Measurements from ENCODE around the gene FBXW11.

DNA sequence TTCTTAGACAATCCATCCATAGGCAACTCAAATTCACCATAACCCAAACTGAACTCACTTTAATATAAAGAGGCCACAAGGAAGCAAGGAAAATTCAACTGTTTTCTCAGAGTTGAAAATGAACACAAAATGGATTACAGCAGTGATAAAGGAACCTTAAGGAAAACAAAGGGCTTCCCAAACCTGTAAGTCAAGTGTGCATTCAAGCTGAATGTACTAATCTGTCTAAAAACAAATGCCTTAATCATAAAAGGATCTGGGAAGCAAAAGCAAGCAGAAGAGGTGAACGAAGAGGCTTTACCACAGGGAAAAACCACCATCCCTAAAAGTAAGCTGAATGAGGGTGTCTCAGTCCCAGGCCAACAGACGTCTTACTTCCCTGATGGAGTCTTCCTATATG, 13.6 kb downstream of the FBXW11 start:
- TF ChIP-seq, protein P1, sequence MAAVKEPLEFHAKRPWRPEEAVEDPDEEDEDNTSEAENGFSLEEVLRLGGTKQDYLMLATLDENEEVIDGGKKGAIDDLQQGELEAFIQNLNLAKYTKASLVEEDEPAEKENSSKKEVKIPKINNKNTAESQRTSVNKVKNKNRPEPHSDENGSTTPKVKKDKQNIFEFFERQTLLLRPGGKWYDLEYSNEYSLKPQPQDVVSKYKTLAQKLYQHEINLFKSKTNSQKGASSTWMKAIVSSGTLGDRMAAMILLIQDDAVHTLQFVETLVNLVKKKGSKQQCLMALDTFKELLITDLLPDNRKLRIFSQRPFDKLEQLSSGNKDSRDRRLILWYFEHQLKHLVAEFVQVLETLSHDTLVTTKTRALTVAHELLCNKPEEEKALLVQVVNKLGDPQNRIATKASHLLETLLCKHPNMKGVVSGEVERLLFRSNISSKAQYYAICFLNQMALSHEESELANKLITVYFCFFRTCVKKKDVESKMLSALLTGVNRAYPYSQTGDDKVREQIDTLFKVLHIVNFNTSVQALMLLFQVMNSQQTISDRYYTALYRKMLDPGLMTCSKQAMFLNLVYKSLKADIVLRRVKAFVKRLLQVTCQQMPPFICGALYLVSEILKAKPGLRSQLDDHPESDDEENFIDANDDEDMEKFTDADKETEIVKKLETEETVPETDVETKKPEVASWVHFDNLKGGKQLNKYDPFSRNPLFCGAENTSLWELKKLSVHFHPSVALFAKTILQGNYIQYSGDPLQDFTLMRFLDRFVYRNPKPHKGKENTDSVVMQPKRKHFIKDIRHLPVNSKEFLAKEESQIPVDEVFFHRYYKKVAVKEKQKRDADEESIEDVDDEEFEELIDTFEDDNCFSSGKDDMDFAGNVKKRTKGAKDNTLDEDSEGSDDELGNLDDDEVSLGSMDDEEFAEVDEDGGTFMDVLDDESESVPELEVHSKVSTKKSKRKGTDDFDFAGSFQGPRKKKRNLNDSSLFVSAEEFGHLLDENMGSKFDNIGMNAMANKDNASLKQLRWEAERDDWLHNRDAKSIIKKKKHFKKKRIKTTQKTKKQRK (IDR thresholded peaks at IDR 0.05; ENCODE audit: low read depth, low read length): no peak
- TF ChIP-seq NFYA (IDR thresholded peaks at IDR 0.05; ENCODE audit: borderline replicate concordance, low read depth, low read length) (no peak), NFYB (IDR thresholded peaks at IDR 0.05; ENCODE audit: insufficient read depth, low read depth, low read length) (no peak), POLR2AphosphoS5 (IDR thresholded peaks at IDR 0.05; ENCODE audit: low read length) (no peak), POLR2A (IDR thresholded peaks at IDR 0.05; ENCODE audit: low read depth, low read length) (no peak), TARDBP (IDR thresholded peaks at IDR 0.05; ENCODE audit: borderline replicate concordance) (no peak), HDAC2 (IDR thresholded peaks at IDR 0.05) (no peak), EP300 (IDR thresholded peaks at IDR 0.05; ENCODE audit: borderline replicate concordance in 1 of 2, control insufficient read depth in 1 of 2, low read depth in 2 of 2, low read length in 2 of 2) (no peak), RAD21 (IDR thresholded peaks at IDR 0.05; ENCODE audit: insufficient read depth, low read depth, low read length) (no peak), SIN3A (IDR thresholded peaks at IDR 0.05; ENCODE audit: low read depth, low read length) (no peak)
- TF ChIP-seq, protein P2, sequence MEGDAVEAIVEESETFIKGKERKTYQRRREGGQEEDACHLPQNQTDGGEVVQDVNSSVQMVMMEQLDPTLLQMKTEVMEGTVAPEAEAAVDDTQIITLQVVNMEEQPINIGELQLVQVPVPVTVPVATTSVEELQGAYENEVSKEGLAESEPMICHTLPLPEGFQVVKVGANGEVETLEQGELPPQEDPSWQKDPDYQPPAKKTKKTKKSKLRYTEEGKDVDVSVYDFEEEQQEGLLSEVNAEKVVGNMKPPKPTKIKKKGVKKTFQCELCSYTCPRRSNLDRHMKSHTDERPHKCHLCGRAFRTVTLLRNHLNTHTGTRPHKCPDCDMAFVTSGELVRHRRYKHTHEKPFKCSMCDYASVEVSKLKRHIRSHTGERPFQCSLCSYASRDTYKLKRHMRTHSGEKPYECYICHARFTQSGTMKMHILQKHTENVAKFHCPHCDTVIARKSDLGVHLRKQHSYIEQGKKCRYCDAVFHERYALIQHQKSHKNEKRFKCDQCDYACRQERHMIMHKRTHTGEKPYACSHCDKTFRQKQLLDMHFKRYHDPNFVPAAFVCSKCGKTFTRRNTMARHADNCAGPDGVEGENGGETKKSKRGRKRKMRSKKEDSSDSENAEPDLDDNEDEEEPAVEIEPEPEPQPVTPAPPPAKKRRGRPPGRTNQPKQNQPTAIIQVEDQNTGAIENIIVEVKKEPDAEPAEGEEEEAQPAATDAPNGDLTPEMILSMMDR (IDR thresholded peaks at IDR 0.05 in 2 of 3, conservative IDR thresholded peaks at IDR 0.05 in 1 of 3; ENCODE audit: control insufficient read depth in 2 of 3, extremely low read depth in 1 of 3, insufficient read depth in 1 of 3, low read depth in 3 of 3, low read length in 3 of 3): no peak
